MCF 10A (cell line): ENCODE measurements around the gene SMPDL3B. TPM values are rescaled to one million over a fixed set of nuclear protein-coding genes. Genes with fewer than 3 reads are reported as not detected.

Source experiments
- BruUV-seq: library from RNA; stranded (reverse); fragments of 400-500 nt; replicated peaks from 2 replicates; lab custom pipeline; 2021; lab: Mats Ljungman, UMichigan
- CTCF ChIA-PET: fragments of 300-600 bp; sonication (Branson Sonifier 250); formaldehyde crosslinking; extraction: SDS; loops from one replicate; lab custom pipeline; 2021; ENCODE audit warnings: antibody characterized with exemption, inconsistent platforms; lab: Yijun Ruan, JAX
- POLR2A ChIA-PET: fragments of 300-600, 350-650 bp; sonication (Branson Sonifier 250); formaldehyde crosslinking; extraction: SDS; loops from one replicate; lab custom pipeline; 2020; ENCODE audit warnings: antibody characterized with exemption, inconsistent platforms; lab: Yijun Ruan, JAX
- DNase-seq: peaks from one replicate; pipeline ENCODE4 v3.0.0-alpha.2; 2018; ENCODE audit not compliant: unreplicated experiment
- H3K27ac Mint-ChIP-seq: one replicate; pipeline ENCODE4 v1.8.0; 2022; ENCODE audit warnings: mild to moderate bottlenecking, low read depth, mixed read lengths; ENCODE audit not compliant: unreplicated experiment
- H3K27me3 Mint-ChIP-seq: one replicate; pipeline ENCODE4 v1.8.0; 2022; ENCODE audit warnings: mixed read lengths; ENCODE audit not compliant: insufficient read depth, unreplicated experiment
- H3K36me3 Mint-ChIP-seq: one replicate; pipeline ENCODE4 v1.8.0; 2022; ENCODE audit warnings: mild to moderate bottlenecking, moderate library complexity, mixed read lengths; ENCODE audit not compliant: insufficient read depth, unreplicated experiment
- H3K4me1 Mint-ChIP-seq: one replicate; pipeline ENCODE4 v1.8.0; 2022; ENCODE audit warnings: mixed read lengths; ENCODE audit not compliant: insufficient read depth, unreplicated experiment
- H3K4me3 Mint-ChIP-seq: one replicate; pipeline ENCODE4 v1.8.0; 2022; ENCODE audit warnings: mild to moderate bottlenecking, moderate library complexity, mixed read lengths; ENCODE audit not compliant: unreplicated experiment
- H3K9me3 Mint-ChIP-seq: one replicate; pipeline ENCODE4 v1.8.0; 2022; ENCODE audit warnings: mixed read lengths; ENCODE audit not compliant: unreplicated experiment
- CTCF ChIP-seq: fragments of 200-600 bp; IDR thresholded peaks from one replicate; pipeline ENCODE4 v1.8.0; 2022; ENCODE audit warnings: antibody characterized with exemption, mild to moderate bottlenecking; ENCODE audit not compliant: unreplicated experiment
- intact Hi-C: fragments of 100-400 bp; cut with micrococcal nuclease; formaldehyde crosslinking; loops from 2 replicates; pipeline ENCODE4 v1.14.1; 2022
- total RNA-seq: library from RNA; stranded (reverse); gene quantifications from 2 replicates; pipeline ENCODE4 v1.2.3, GENCODE V29; 2022

The SMPDL3B gene
- total RNA-seq, 1 experiment from 2014 or later = 4.0 TPM

GRCh38 chr1:27915082-27915575 lies 19.7 kb upstream of the SMPDL3B start:
- Mint-ChIP-seq H3K27me3 (no peaks in the 10 kb centered on the region), H3K27ac (peak overlapping the region; percentile 93), H3K36me3 (peaks cover 13% of the 10 kb centered on the region), H3K9me3 (no peaks in the 10 kb centered on the region), H3K4me3 (peak overlapping the region; percentile 97), H3K4me1 (no peaks in the 10 kb centered on the region)
- no TSS peak for BruUV-seq
- intact Hi-C loops = no loop called here
- POLR2A ChIA-PET = no interaction called here
- TF ChIP-seq CTCF = no peak
- CTCF ChIA-PET = no interaction called here
- no peak for DNase-seq

- intact Hi-C loops = no loop called here
- Mint-ChIP-seq H3K4me1 (no peaks in the 10 kb centered on the region), H3K27ac (no peak overlapping the region), H3K27me3 (no peaks in the 10 kb centered on the region), H3K9me3 (no peaks in the 10 kb centered on the region), H3K4me3 (no peak overlapping the region), H3K36me3 (no peaks in the 10 kb centered on the region)
- no peak for TF ChIP-seq CTCF
- no TSS peak for BruUV-seq
- POLR2A ChIA-PET = interaction anchor here (1.0 kb wide), 1 partner anchor 11 kb away, joined by 3 read pairs; no protein-coding TSS in a partner anchor
- CTCF ChIA-PET = no interaction called here
- no peak for DNase-seq
Measured at GRCh38 chr1:27922272-27922671, 12.5 kb upstream of the SMPDL3B start.

- H3K4me1 Mint-ChIP-seq = no peaks in the 10 kb centered on the region
- no peaks in the 10 kb centered on the region for H3K27me3 Mint-ChIP-seq
- no TSS peak for BruUV-seq
- no peaks in the 10 kb centered on the region for H3K36me3 Mint-ChIP-seq
- intact Hi-C loops = no loop called here
- peak; percentile 33 for DNase-seq
- no peak overlapping the region for H3K27ac Mint-ChIP-seq
- ChIA-PET POLR2A (no interaction called here), CTCF (interaction anchor here (0.6 kb wide), 1 partner anchor 82 kb away, joined by 3 read pairs; no protein-coding TSS in a partner anchor)
- no peaks in the 10 kb centered on the region for H3K9me3 Mint-ChIP-seq
- H3K4me3 Mint-ChIP-seq = no peak overlapping the region
- TF ChIP-seq CTCF = no peak
Measured at GRCh38 chr1:27928216-27928954, 6.4 kb upstream of the SMPDL3B start.

GRCh38 chr1:27931184-27931583 lies 3.6 kb upstream of the SMPDL3B start:
- no peak for DNase-seq
- Mint-ChIP-seq H3K4me3 (no peak overlapping the region), H3K9me3 (no peaks in the 10 kb centered on the region), H3K27ac (no peak overlapping the region), H3K27me3 (no peaks in the 10 kb centered on the region), H3K4me1 (peaks cover 11% of the 10 kb centered on the region), H3K36me3 (no peaks in the 10 kb centered on the region)
- no TSS peak for BruUV-seq
- intact Hi-C loops = no loop called here
- CTCF ChIA-PET = no interaction called here
- no peak for TF ChIP-seq CTCF
- POLR2A ChIA-PET = no interaction called here
